Gastroesophageal sphincter (tissue), 3 donors: ENCODE data around the gene PLCB1.

Experiments used
- EP300 ChIP-seq: sonication (generic); formaldehyde crosslinking; IDR thresholded peaks from one replicate; pipeline ENCODE4 v1.6.1; 2017; ENCODE audit warnings: antibody characterized with exemption, mild to moderate bottlenecking
- POLR2A ChIP-seq, 2 donors: fragments of 450-650 bp; IDR thresholded peaks; one replicate each; pipeline ENCODE4 v1.6.1; 2017; ENCODE audit warnings: antibody characterized with exemption in 2 of 2, mild to moderate bottlenecking in 2 of 2, moderate library complexity in 1 of 2
- TF ChIP-seq, protein P1 (sequence below), 4 experiments: fragments of 200-600 bp in 2 of 4; fragments of 450-650 bp in 2 of 4; sonication (generic) in 1 of 4; IDR thresholded peaks; one replicate each; pipeline ENCODE4 v1.5.1; 2017 to 2019; ENCODE audit warnings: antibody characterized with exemption in 4 of 4, mild to moderate bottlenecking in 2 of 4, moderate library complexity in 2 of 4

DNA sequence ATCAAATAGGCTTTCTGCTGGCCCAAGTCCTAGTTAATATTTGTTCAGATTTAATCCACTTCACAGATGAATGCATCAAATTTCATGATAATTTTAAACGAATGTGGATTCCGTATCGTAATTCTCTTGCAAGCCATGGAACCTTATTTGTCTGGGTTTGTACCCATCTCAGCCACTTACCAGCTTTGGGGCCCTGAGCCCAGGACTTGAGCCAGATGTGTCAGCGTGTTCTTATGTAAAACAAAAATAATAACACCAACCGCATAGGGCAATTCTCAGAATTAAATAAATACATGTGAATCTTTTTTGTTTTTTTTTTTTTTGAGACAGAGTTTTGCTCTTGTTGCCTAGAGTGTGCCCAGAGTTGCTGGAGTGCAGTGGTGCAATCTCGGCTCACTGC lies 654.3 kb downstream of the PLCB1 start:
- no peak for TF ChIP-seq EP300
- TF ChIP-seq, protein P1, sequence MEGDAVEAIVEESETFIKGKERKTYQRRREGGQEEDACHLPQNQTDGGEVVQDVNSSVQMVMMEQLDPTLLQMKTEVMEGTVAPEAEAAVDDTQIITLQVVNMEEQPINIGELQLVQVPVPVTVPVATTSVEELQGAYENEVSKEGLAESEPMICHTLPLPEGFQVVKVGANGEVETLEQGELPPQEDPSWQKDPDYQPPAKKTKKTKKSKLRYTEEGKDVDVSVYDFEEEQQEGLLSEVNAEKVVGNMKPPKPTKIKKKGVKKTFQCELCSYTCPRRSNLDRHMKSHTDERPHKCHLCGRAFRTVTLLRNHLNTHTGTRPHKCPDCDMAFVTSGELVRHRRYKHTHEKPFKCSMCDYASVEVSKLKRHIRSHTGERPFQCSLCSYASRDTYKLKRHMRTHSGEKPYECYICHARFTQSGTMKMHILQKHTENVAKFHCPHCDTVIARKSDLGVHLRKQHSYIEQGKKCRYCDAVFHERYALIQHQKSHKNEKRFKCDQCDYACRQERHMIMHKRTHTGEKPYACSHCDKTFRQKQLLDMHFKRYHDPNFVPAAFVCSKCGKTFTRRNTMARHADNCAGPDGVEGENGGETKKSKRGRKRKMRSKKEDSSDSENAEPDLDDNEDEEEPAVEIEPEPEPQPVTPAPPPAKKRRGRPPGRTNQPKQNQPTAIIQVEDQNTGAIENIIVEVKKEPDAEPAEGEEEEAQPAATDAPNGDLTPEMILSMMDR (IDR thresholded peaks at IDR 0.05), result no peak
- no peak for TF ChIP-seq POLR2A (IDR thresholded peaks at IDR 0.05)
